HL-60 (cell line): ENCODE results near the gene KRTAP10-9.

Source experiments
- POLR2AphosphoS5 ChIP-seq: IDR thresholded peaks from 2 replicates; pipeline ENCODE4 v1.6.1; 2012; ENCODE audit warnings: low read depth
- SPI1 ChIP-seq: IDR thresholded peaks from 2 replicates; pipeline ENCODE4 v1.6.1; 2012; ENCODE audit warnings: low read depth, mild to moderate bottlenecking, borderline replicate concordance
- TF ChIP-seq, protein P1 (sequence below): IDR thresholded peaks from one replicate; pipeline ENCODE4 v1.5.1; 2011; ENCODE audit warnings: low read length, control low read depth, inconsistent platforms; ENCODE audit not compliant: insufficient read depth
- TF ChIP-seq, protein P2 (sequence below): IDR thresholded peaks from 2 replicates; pipeline ENCODE4 v1.6.1; 2012; ENCODE audit warnings: low read depth; ENCODE audit not compliant: insufficient replicate concordance

GRCh38 chr21:44579833-44580144, 47.1 kb upstream of the KRTAP10-9 start:
- TF ChIP-seq, protein P1, sequence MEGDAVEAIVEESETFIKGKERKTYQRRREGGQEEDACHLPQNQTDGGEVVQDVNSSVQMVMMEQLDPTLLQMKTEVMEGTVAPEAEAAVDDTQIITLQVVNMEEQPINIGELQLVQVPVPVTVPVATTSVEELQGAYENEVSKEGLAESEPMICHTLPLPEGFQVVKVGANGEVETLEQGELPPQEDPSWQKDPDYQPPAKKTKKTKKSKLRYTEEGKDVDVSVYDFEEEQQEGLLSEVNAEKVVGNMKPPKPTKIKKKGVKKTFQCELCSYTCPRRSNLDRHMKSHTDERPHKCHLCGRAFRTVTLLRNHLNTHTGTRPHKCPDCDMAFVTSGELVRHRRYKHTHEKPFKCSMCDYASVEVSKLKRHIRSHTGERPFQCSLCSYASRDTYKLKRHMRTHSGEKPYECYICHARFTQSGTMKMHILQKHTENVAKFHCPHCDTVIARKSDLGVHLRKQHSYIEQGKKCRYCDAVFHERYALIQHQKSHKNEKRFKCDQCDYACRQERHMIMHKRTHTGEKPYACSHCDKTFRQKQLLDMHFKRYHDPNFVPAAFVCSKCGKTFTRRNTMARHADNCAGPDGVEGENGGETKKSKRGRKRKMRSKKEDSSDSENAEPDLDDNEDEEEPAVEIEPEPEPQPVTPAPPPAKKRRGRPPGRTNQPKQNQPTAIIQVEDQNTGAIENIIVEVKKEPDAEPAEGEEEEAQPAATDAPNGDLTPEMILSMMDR = no peak
- no peak for TF ChIP-seq POLR2AphosphoS5
- TF ChIP-seq, protein P2, sequence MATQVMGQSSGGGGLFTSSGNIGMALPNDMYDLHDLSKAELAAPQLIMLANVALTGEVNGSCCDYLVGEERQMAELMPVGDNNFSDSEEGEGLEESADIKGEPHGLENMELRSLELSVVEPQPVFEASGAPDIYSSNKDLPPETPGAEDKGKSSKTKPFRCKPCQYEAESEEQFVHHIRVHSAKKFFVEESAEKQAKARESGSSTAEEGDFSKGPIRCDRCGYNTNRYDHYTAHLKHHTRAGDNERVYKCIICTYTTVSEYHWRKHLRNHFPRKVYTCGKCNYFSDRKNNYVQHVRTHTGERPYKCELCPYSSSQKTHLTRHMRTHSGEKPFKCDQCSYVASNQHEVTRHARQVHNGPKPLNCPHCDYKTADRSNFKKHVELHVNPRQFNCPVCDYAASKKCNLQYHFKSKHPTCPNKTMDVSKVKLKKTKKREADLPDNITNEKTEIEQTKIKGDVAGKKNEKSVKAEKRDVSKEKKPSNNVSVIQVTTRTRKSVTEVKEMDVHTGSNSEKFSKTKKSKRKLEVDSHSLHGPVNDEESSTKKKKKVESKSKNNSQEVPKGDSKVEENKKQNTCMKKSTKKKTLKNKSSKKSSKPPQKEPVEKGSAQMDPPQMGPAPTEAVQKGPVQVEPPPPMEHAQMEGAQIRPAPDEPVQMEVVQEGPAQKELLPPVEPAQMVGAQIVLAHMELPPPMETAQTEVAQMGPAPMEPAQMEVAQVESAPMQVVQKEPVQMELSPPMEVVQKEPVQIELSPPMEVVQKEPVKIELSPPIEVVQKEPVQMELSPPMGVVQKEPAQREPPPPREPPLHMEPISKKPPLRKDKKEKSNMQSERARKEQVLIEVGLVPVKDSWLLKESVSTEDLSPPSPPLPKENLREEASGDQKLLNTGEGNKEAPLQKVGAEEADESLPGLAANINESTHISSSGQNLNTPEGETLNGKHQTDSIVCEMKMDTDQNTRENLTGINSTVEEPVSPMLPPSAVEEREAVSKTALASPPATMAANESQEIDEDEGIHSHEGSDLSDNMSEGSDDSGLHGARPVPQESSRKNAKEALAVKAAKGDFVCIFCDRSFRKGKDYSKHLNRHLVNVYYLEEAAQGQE = no peak
- no peak for TF ChIP-seq SPI1
